HepG2 (cell line): ENCODE measurements around the gene FAM240A. TPM values are rescaled to one million over a fixed set of nuclear protein-coding genes. Genes with fewer than 3 reads are reported as not detected.
A peak's percentile ranks its signal among the peaks of the same experiment; 100 is the strongest.

ENCODE experiments used
- KLF16 ChIP-seq, 2 experiments: sonication (generic) in 1 of 2; formaldehyde crosslinking in 1 of 2; IDR thresholded peaks; 2 replicates each; pipeline versions ENCODE4 v1.6.1 to v1.8.0; 2016 to 2023; ENCODE audit warnings: missing genetic modification reagents in 2 of 2, missing compliant biosample characterization in 1 of 2
- MED1 ChIP-seq: sonication (generic); formaldehyde crosslinking; IDR thresholded peaks from 2 replicates; pipeline ENCODE4 v1.4.0; 2020; ENCODE audit warnings: missing genetic modification reagents
- MLXIP ChIP-seq: sonication (generic); formaldehyde crosslinking; IDR thresholded peaks from 2 replicates; pipeline ENCODE4 v1.9.0; 2021; ENCODE audit warnings: missing genetic modification reagents, borderline replicate concordance
- MXI1 ChIP-seq: IDR thresholded peaks from 3 replicates; pipeline ENCODE4 v1.6.1; 2012; ENCODE audit warnings: low read depth, low read length, inconsistent platforms, borderline replicate concordance
- PLRG1 ChIP-seq: fragments of 450-650 bp; conservative IDR thresholded peaks from 2 replicates; pipeline ENCODE4 v1.6.1; 2016
- SIN3A ChIP-seq: IDR thresholded peaks from 2 replicates; pipeline ENCODE4 v1.6.1; 2011; ENCODE audit warnings: low read depth, mild to moderate bottlenecking, control low read depth, low read length, borderline replicate concordance
- TAF1 ChIP-seq: sonication (generic); formaldehyde crosslinking; IDR thresholded peaks from 2 replicates; pipeline ENCODE4 v1.4.0; 2020; ENCODE audit warnings: missing genetic modification reagents
- TIGD3 ChIP-seq: sonication (generic); formaldehyde crosslinking; IDR thresholded peaks from 2 replicates; pipeline ENCODE4 v1.5.1; 2020; ENCODE audit warnings: mild to moderate bottlenecking, missing genetic modification reagents, borderline replicate concordance
- ZBTB1 ChIP-seq: sonication (generic); formaldehyde crosslinking; IDR thresholded peaks from 2 replicates; pipeline ENCODE4 v1.4.0; 2020; ENCODE audit warnings: missing genetic modification reagents, borderline replicate concordance
- ZBTB8A ChIP-seq: sonication (generic); formaldehyde crosslinking; IDR thresholded peaks from 2 replicates; pipeline ENCODE4 v1.4.0; 2020; ENCODE audit warnings: mild to moderate bottlenecking, low read depth, missing genetic modification reagents, borderline replicate concordance
- ZFX ChIP-seq: sonication (generic); formaldehyde crosslinking; IDR thresholded peaks from 2 replicates; pipeline ENCODE4 v1.4.0; 2020; ENCODE audit warnings: mild to moderate bottlenecking, low read depth, missing genetic modification reagents, moderate library complexity
- ZNF709 ChIP-seq: sonication (generic); formaldehyde crosslinking; IDR thresholded peaks from 2 replicates; pipeline ENCODE4 v1.5.0; 2020; ENCODE audit warnings: mild to moderate bottlenecking, missing genetic modification reagents
- ZNF737 ChIP-seq: sonication (generic); formaldehyde crosslinking; IDR thresholded peaks from 2 replicates; pipeline ENCODE4 v1.5.0; 2020; ENCODE audit warnings: missing genetic modification reagents, mild to moderate bottlenecking, borderline replicate concordance
- ZNF839 ChIP-seq: sonication (generic); formaldehyde crosslinking; IDR thresholded peaks from 2 replicates; pipeline ENCODE4 v1.4.0; 2020; ENCODE audit warnings: missing genetic modification reagents, mild to moderate bottlenecking, borderline replicate concordance
- ZSCAN31 ChIP-seq: sonication (generic); formaldehyde crosslinking; IDR thresholded peaks from 2 replicates; pipeline ENCODE4 v1.5.0; 2020; ENCODE audit warnings: low read depth, mild to moderate bottlenecking, missing genetic modification reagents
- polyA plus RNA-seq, 8 experiments: library from polyadenylated mRNA; depleted of rRNA in 3 of 8; stranded (reverse) in 7 of 8; unstranded in 1 of 8; fragments of >200 nt; fragmentation: Illumina TruSeq in 4 of 8; extraction: Trizol in 4 of 8; gene quantifications; 2 replicates each; pipeline versions ENCODE4 v1.2.1 to v1.2.3, GENCODE V29; 2011 to 2016; ENCODE audit warnings: low read depth in 4 of 8, missing spikeins in 1 of 8, mixed read lengths in 1 of 8; ENCODE audit not compliant: insufficient read depth in 1 of 8
- total RNA-seq, 5 experiments: library from RNA; depleted of rRNA; stranded (reverse); fragments of >200 nt; fragmentation: Illumina TruSeq; extraction: Trizol; gene quantifications; 2 replicates each; pipeline ENCODE4 v1.2.3, GENCODE V29; 2016; ENCODE audit warnings: low read depth in 1 of 5
- TF ChIP-seq, protein P1 (sequence below): sonication (generic); formaldehyde crosslinking; IDR thresholded peaks from 2 replicates; pipeline ENCODE4 v1.5.1; 2020; ENCODE audit warnings: mild to moderate bottlenecking, missing genetic modification reagents, moderate library complexity
- TF ChIP-seq, protein P2 (sequence below): sonication (generic); formaldehyde crosslinking; IDR thresholded peaks from 2 replicates; pipeline ENCODE4 v1.5.1; 2020; ENCODE audit warnings: mild to moderate bottlenecking, moderate library complexity, missing genetic modification reagents
- TF ChIP-seq, protein P3 (sequence below): sonication (generic); formaldehyde crosslinking; IDR thresholded peaks from 2 replicates; pipeline ENCODE4 v1.4.0; 2020; ENCODE audit warnings: missing genetic modification reagents, borderline replicate concordance

The FAM240A gene
- total and polyA plus RNA-seq, 2 of the 13 experiments (the other 11 are each of a cell fraction or from before 2014, with no cell fraction given) = not detected

GRCh38 chr3:46565607-46566039 lies 46.7 kb upstream of the FAM240A start (continued):
- TF ChIP-seq, protein P1, sequence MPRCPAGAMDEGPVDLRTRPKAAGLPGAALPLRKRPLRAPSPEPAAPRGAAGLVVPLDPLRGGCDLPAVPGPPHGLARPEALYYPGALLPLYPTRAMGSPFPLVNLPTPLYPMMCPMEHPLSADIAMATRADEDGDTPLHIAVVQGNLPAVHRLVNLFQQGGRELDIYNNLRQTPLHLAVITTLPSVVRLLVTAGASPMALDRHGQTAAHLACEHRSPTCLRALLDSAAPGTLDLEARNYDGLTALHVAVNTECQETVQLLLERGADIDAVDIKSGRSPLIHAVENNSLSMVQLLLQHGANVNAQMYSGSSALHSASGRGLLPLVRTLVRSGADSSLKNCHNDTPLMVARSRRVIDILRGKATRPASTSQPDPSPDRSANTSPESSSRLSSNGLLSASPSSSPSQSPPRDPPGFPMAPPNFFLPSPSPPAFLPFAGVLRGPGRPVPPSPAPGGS (CRISPR knock-in tag) = no peak
- TF ChIP-seq, protein P2, sequence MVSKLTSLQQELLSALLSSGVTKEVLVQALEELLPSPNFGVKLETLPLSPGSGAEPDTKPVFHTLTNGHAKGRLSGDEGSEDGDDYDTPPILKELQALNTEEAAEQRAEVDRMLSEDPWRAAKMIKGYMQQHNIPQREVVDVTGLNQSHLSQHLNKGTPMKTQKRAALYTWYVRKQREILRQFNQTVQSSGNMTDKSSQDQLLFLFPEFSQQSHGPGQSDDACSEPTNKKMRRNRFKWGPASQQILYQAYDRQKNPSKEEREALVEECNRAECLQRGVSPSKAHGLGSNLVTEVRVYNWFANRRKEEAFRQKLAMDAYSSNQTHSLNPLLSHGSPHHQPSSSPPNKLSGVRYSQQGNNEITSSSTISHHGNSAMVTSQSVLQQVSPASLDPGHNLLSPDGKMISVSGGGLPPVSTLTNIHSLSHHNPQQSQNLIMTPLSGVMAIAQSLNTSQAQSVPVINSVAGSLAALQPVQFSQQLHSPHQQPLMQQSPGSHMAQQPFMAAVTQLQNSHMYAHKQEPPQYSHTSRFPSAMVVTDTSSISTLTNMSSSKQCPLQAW (CRISPR knock-in tag) = no peak
- TF ChIP-seq MXI1 = peak; percentile 30; the same call in 1 of the 3 replicates
- TF ChIP-seq MLXIP = no peak
- TF ChIP-seq ZNF737 (CRISPR knock-in tag) = no peak
- no peak for TF ChIP-seq ZSCAN31 (CRISPR knock-in tag)
- no peak for TF ChIP-seq ZNF709 (CRISPR knock-in tag)
- 0 out of 2 replicates have a peak, but pooled peaks have one; percentile 4 for TF ChIP-seq MED1 (CRISPR knock-in tag)
- no peak for TF ChIP-seq PLRG1
- 0 out of 2 replicates have a peak, but pooled peaks have one; percentile 26 for TF ChIP-seq TAF1 (CRISPR knock-in tag)
- 0 out of 2 replicates have a peak, but pooled peaks have one; percentile 83 for TF ChIP-seq ZNF839
- TF ChIP-seq ZBTB8A = peak; percentile 35; the same call in 1 of the 2 replicates
- TF ChIP-seq KLF16 (CRISPR knock-in tag; IDR thresholded peaks at IDR 0.05) = peak in 1 of 2 experiments; percentile 68; a peak in 2 of 4 replicates
- TF ChIP-seq ZBTB1 (CRISPR knock-in tag) = no peak
- no peak for TF ChIP-seq TIGD3 (CRISPR knock-in tag)
- TF ChIP-seq, protein P3, sequence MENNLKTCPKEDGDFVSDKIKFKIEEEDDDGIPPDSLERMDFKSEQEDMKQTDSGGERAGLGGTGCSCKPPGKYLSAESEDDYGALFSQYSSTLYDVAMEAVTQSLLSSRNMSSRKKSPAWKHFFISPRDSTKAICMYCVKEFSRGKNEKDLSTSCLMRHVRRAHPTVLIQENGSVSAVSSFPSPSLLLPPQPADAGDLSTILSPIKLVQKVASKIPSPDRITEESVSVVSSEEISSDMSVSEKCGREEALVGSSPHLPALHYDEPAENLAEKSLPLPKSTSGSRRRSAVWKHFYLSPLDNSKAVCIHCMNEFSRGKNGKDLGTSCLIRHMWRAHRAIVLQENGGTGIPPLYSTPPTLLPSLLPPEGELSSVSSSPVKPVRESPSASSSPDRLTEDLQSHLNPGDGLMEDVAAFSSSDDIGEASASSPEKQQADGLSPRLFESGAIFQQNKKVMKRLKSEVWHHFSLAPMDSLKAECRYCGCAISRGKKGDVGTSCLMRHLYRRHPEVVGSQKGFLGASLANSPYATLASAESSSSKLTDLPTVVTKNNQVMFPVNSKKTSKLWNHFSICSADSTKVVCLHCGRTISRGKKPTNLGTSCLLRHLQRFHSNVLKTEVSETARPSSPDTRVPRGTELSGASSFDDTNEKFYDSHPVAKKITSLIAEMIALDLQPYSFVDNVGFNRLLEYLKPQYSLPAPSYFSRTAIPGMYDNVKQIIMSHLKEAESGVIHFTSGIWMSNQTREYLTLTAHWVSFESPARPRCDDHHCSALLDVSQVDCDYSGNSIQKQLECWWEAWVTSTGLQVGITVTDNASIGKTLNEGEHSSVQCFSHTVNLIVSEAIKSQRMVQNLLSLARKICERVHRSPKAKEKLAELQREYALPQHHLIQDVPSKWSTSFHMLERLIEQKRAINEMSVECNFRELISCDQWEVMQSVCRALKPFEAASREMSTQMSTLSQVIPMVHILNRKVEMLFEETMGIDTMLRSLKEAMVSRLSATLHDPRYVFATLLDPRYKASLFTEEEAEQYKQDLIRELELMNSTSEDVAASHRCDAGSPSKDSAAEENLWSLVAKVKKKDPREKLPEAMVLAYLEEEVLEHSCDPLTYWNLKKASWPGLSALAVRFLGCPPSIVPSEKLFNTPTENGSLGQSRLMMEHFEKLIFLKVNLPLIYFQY = peak; percentile 68; the same call in 1 of the 2 replicates
- peak; percentile 28; the same call in 1 of the 2 replicates for TF ChIP-seq ZFX (CRISPR knock-in tag)
- peak; percentile 30; the same call in 1 of the 2 replicates for TF ChIP-seq SIN3A
